ENCODE measurements around the gene CD160.

DNA sequence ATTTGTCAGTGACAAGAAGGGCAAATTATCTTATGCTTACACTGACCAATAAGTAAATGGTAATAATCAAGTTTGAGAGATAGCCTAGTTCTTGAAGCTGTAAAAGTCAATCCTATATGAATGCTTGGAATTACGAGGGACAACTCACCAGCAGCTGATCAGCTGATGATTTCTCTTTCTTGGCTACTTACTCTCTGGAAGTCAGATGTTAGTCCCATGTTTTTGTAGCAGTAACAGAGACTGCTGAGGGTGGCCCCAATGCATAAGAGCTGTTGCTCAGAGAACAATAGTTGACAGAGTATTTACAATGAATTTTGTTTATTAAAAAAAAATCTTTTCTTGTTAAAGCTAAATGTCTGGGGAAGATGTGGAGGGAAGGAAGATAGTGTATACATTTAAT, 39.3 kb downstream of the CD160 start:
- TF ChIP-seq EZH2 (IDR thresholded peaks at IDR 0.05; ENCODE audit: low read depth, unreplicated experiment): no peak
- TF ChIP-seq POLR2AphosphoS5 (IDR thresholded peaks at IDR 0.05; ENCODE audit: low read depth): no peak
- TF ChIP-seq, protein P1, sequence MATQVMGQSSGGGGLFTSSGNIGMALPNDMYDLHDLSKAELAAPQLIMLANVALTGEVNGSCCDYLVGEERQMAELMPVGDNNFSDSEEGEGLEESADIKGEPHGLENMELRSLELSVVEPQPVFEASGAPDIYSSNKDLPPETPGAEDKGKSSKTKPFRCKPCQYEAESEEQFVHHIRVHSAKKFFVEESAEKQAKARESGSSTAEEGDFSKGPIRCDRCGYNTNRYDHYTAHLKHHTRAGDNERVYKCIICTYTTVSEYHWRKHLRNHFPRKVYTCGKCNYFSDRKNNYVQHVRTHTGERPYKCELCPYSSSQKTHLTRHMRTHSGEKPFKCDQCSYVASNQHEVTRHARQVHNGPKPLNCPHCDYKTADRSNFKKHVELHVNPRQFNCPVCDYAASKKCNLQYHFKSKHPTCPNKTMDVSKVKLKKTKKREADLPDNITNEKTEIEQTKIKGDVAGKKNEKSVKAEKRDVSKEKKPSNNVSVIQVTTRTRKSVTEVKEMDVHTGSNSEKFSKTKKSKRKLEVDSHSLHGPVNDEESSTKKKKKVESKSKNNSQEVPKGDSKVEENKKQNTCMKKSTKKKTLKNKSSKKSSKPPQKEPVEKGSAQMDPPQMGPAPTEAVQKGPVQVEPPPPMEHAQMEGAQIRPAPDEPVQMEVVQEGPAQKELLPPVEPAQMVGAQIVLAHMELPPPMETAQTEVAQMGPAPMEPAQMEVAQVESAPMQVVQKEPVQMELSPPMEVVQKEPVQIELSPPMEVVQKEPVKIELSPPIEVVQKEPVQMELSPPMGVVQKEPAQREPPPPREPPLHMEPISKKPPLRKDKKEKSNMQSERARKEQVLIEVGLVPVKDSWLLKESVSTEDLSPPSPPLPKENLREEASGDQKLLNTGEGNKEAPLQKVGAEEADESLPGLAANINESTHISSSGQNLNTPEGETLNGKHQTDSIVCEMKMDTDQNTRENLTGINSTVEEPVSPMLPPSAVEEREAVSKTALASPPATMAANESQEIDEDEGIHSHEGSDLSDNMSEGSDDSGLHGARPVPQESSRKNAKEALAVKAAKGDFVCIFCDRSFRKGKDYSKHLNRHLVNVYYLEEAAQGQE (IDR thresholded peaks at IDR 0.05; ENCODE audit: unreplicated experiment): no peak
- no peak for TF ChIP-seq CREB1 (CRISPR knock-in tag; IDR thresholded peaks at IDR 0.05; ENCODE audit: low read depth)
- TF ChIP-seq, protein P2, sequence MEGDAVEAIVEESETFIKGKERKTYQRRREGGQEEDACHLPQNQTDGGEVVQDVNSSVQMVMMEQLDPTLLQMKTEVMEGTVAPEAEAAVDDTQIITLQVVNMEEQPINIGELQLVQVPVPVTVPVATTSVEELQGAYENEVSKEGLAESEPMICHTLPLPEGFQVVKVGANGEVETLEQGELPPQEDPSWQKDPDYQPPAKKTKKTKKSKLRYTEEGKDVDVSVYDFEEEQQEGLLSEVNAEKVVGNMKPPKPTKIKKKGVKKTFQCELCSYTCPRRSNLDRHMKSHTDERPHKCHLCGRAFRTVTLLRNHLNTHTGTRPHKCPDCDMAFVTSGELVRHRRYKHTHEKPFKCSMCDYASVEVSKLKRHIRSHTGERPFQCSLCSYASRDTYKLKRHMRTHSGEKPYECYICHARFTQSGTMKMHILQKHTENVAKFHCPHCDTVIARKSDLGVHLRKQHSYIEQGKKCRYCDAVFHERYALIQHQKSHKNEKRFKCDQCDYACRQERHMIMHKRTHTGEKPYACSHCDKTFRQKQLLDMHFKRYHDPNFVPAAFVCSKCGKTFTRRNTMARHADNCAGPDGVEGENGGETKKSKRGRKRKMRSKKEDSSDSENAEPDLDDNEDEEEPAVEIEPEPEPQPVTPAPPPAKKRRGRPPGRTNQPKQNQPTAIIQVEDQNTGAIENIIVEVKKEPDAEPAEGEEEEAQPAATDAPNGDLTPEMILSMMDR (conservative IDR thresholded peaks at IDR 0.05; ENCODE audit: low read depth in 2 of 2): no peak
- no peak for TF ChIP-seq EZH2phosphoT487 (IDR thresholded peaks at IDR 0.05; ENCODE audit: unreplicated experiment)
- TF ChIP-seq ZNF114 (CRISPR knock-in tag; IDR thresholded peaks at IDR 0.05): no peak
- TF ChIP-seq, protein P3, sequence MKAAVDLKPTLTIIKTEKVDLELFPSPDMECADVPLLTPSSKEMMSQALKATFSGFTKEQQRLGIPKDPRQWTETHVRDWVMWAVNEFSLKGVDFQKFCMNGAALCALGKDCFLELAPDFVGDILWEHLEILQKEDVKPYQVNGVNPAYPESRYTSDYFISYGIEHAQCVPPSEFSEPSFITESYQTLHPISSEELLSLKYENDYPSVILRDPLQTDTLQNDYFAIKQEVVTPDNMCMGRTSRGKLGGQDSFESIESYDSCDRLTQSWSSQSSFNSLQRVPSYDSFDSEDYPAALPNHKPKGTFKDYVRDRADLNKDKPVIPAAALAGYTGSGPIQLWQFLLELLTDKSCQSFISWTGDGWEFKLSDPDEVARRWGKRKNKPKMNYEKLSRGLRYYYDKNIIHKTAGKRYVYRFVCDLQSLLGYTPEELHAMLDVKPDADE (IDR thresholded peaks at IDR 0.05): no peak
- no peak for TF ChIP-seq STAT1 (IDR thresholded peaks at IDR 0.05; ENCODE audit: unreplicated experiment)
- TF ChIP-seq, protein P4, sequence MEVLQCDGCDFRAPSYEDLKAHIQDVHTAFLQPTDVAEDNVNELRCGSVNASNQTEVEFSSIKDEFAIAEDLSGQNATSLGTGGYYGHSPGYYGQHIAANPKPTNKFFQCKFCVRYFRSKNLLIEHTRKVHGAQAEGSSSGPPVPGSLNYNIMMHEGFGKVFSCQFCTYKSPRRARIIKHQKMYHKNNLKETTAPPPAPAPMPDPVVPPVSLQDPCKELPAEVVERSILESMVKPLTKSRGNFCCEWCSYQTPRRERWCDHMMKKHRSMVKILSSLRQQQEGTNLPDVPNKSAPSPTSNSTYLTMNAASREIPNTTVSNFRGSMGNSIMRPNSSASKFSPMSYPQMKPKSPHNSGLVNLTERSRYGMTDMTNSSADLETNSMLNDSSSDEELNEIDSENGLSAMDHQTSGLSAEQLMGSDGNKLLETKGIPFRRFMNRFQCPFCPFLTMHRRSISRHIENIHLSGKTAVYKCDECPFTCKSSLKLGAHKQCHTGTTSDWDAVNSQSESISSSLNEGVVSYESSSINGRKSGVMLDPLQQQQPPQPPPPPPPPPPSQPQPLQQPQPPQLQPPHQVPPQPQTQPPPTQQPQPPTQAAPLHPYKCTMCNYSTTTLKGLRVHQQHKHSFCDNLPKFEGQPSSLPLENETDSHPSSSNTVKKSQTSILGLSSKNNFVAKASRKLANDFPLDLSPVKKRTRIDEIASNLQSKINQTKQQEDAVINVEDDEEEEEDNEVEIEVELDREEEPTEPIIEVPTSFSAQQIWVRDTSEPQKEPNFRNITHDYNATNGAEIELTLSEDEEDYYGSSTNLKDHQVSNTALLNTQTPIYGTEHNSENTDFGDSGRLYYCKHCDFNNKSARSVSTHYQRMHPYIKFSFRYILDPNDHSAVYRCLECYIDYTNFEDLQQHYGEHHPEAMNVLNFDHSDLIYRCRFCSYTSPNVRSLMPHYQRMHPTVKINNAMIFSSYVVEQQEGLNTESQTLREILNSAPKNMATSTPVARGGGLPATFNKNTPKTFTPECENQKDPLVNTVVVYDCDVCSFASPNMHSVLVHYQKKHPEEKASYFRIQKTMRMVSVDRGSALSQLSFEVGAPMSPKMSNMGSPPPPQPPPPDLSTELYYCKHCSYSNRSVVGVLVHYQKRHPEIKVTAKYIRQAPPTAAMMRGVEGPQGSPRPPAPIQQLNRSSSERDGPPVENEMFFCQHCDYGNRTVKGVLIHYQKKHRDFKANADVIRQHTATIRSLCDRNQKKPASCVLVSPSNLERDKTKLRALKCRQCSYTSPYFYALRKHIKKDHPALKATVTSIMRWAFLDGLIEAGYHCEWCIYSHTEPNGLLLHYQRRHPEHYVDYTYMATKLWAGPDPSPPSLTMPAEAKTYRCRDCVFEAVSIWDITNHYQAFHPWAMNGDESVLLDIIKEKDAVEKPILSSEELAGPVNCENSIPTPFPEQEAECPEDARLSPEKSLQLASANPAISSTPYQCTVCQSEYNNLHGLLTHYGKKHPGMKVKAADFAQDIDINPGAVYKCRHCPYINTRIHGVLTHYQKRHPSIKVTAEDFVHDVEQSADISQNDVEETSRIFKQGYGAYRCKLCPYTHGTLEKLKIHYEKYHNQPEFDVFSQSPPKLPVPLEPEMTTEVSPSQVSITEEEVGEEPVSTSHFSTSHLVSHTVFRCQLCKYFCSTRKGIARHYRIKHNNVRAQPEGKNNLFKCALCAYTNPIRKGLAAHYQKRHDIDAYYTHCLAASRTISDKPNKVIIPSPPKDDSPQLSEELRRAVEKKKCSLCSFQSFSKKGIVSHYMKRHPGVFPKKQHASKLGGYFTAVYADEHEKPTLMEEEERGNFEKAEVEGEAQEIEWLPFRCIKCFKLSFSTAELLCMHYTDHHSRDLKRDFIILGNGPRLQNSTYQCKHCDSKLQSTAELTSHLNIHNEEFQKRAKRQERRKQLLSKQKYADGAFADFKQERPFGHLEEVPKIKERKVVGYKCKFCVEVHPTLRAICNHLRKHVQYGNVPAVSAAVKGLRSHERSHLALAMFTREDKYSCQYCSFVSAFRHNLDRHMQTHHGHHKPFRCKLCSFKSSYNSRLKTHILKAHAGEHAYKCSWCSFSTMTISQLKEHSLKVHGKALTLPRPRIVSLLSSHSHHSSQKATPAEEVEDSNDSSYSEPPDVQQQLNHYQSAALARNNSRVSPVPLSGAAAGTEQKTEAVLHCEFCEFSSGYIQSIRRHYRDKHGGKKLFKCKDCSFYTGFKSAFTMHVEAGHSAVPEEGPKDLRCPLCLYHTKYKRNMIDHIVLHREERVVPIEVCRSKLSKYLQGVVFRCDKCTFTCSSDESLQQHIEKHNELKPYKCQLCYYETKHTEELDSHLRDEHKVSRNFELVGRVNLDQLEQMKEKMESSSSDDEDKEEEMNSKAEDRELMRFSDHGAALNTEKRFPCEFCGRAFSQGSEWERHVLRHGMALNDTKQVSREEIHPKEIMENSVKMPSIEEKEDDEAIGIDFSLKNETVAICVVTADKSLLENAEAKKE (CRISPR knock-in tag; IDR thresholded peaks at IDR 0.05): no peak
- no peak for TF ChIP-seq ZNF331 (CRISPR knock-in tag; IDR thresholded peaks at IDR 0.05; ENCODE audit: low read depth)
- TF ChIP-seq JUNB (IDR thresholded peaks at IDR 0.05; ENCODE audit: unreplicated experiment): no peak
- no peak for TF ChIP-seq NANOG (IDR thresholded peaks at IDR 0.05; ENCODE audit: borderline replicate concordance)
